IMR-90 (cell line): ENCODE results near the gene AHCYL2. TPM values are rescaled to one million over a fixed set of nuclear protein-coding genes. Genes with fewer than 3 reads are reported as not detected.

ENCODE experiments used
- ATAC-seq: fragments of 200-7000 bp; cut with Tn5 transposase; 2 replicates; pipeline ENCODE4 v1.9.1; 2020; ENCODE audit warnings: low read depth, mild to moderate bottlenecking, moderate library complexity
- BruUV-seq: library from RNA; stranded (reverse); fragments of 400-500 nt; replicated peaks from 2 replicates; lab custom pipeline; 2021; lab: Mats Ljungman, UMichigan
- CTCF ChIA-PET: fragments of 300-600 bp; formaldehyde crosslinking; extraction: SDS; loops from one replicate; lab custom pipeline; 2021; ENCODE audit warnings: antibody characterized with exemption; lab: Yijun Ruan, JAX
- POLR2A ChIA-PET: fragments of 300-600 bp; sonication (Branson Sonifier 250); formaldehyde crosslinking; loops from one replicate; lab custom pipeline; 2022; ENCODE audit warnings: antibody characterized with exemption; ENCODE audit not compliant: unreplicated experiment; lab: Charles Lee
- DNase-seq: peaks from one replicate; pipeline ENCODE4 v3.0.0; 2013
- H2AFZ ChIP-seq: replicated peaks from 2 replicates; pipeline ENCODE3; 2013; ENCODE audit warnings: low read length, mild to moderate bottlenecking; ENCODE audit not compliant: poor library complexity
- H2AK5ac ChIP-seq: 2 replicates; pipeline ENCODE4 v1.6.1; 2013; ENCODE audit warnings: low read depth, low read length, inconsistent platforms
- H2AK9ac ChIP-seq: replicated peaks from 2 replicates; pipeline ENCODE3; 2013; ENCODE audit warnings: mild to moderate bottlenecking, low read depth, low read length, moderate library complexity; ENCODE audit not compliant: poor library complexity
- H2BK120ac ChIP-seq: 2 replicates; pipeline ENCODE4 v1.6.1; 2013; ENCODE audit warnings: low read depth, low read length, inconsistent platforms
- H2BK15ac ChIP-seq: 3 replicates; pipeline ENCODE4 v1.6.1; 2013; ENCODE audit warnings: low read depth, low read length, inconsistent platforms
- H2BK20ac ChIP-seq: 2 replicates; pipeline ENCODE4 v1.6.1; 2013; ENCODE audit warnings: low read depth, mild to moderate bottlenecking, inconsistent platforms, low read length, moderate library complexity
- H2BK5ac ChIP-seq: 2 replicates; pipeline ENCODE4 v1.6.1; 2013; ENCODE audit warnings: mild to moderate bottlenecking, low read depth, low read length, inconsistent platforms; ENCODE audit not compliant: poor library complexity, severe bottlenecking
- H3K14ac ChIP-seq: replicated peaks from 2 replicates; pipeline ENCODE4 v1.6.1; 2013; ENCODE audit warnings: low read depth, low read length, inconsistent platforms
- H3K18ac ChIP-seq: 2 replicates; pipeline ENCODE4 v1.6.1; 2013; ENCODE audit warnings: low read depth, low read length, control low read depth
- H3K23ac ChIP-seq: 2 replicates; pipeline ENCODE4 v1.6.1; 2013; ENCODE audit warnings: low read depth, low read length, inconsistent platforms
- H3K27ac ChIP-seq: 2 replicates; pipeline ENCODE4 v1.5.1; 2013; ENCODE audit warnings: mild to moderate bottlenecking, control low read depth, low read length; ENCODE audit not compliant: insufficient read depth
- H3K27me3 ChIP-seq: 2 replicates; pipeline ENCODE4 v1.6.1; 2013; ENCODE audit warnings: low read length; ENCODE audit not compliant: control insufficient read depth, insufficient read depth
- H3K36me3 ChIP-seq: 2 replicates; pipeline ENCODE4 v1.6.1; 2013; ENCODE audit warnings: low read length, mixed read lengths; ENCODE audit not compliant: control insufficient read depth, insufficient read depth
- H3K4ac ChIP-seq: 2 replicates; pipeline ENCODE4 v1.6.1; 2013; ENCODE audit warnings: low read depth, low read length, inconsistent platforms
- H3K4me1 ChIP-seq: 2 replicates; pipeline ENCODE4 v1.6.1; 2013; ENCODE audit warnings: low read length, mixed read lengths; ENCODE audit not compliant: control insufficient read depth, insufficient read depth
- H3K4me2 ChIP-seq: 2 replicates; pipeline ENCODE4 v1.6.1; 2013; ENCODE audit warnings: low read depth, mild to moderate bottlenecking, control low read depth, low read length, moderate library complexity
- H3K4me3 ChIP-seq: 2 replicates; pipeline ENCODE4 v1.5.1; 2013; ENCODE audit warnings: low read depth, mild to moderate bottlenecking, control low read depth, low read length, moderate library complexity; ENCODE audit not compliant: insufficient read depth
- H3K56ac ChIP-seq: 2 replicates; pipeline ENCODE4 v1.6.1; 2013; ENCODE audit warnings: low read length, inconsistent platforms; ENCODE audit not compliant: insufficient read depth; ENCODE audit errors: extremely low read depth
- H3K79me1 ChIP-seq, 2 experiments: 2 replicates each; pipeline ENCODE4 v1.6.1; 2013; ENCODE audit warnings: low read length in 2 of 2, inconsistent platforms in 1 of 2, low read depth in 1 of 2
- H3K9ac ChIP-seq: 2 replicates; pipeline ENCODE4 v1.6.1; 2013; ENCODE audit warnings: low read depth, low read length, control low read depth
- H3K9me1 ChIP-seq: 2 replicates; pipeline ENCODE4 v1.6.1; 2013; ENCODE audit warnings: low read length, inconsistent platforms; ENCODE audit not compliant: insufficient read depth
- H3K9me3 ChIP-seq: 2 replicates; pipeline ENCODE4 v1.6.1; 2013; ENCODE audit warnings: low read length; ENCODE audit not compliant: control insufficient read depth, insufficient read depth
- H4K20me1 ChIP-seq: 2 replicates; pipeline ENCODE4 v1.6.1; 2013; ENCODE audit warnings: low read length, inconsistent platforms; ENCODE audit not compliant: insufficient read depth
- H4K5ac ChIP-seq: 2 replicates; pipeline ENCODE4 v1.6.1; 2013; ENCODE audit warnings: mild to moderate bottlenecking, low read depth, low read length, control low read depth
- H4K8ac ChIP-seq, 2 experiments: 2 replicates each; pipeline ENCODE4 v1.6.1; 2013; ENCODE audit warnings: low read depth in 2 of 2, low read length in 2 of 2, control low read depth in 1 of 2, inconsistent platforms in 1 of 2
- H4K91ac ChIP-seq: 2 replicates; pipeline ENCODE4 v1.6.1; 2013; ENCODE audit warnings: low read depth, low read length, inconsistent platforms; ENCODE audit not compliant: insufficient read depth
- CEBPB ChIP-seq: IDR thresholded peaks from 2 replicates; pipeline ENCODE4 v1.6.1; 2012; ENCODE audit warnings: low read depth, low read length, improper control_type of control experiment
- POLR2A ChIP-seq: IDR thresholded peaks from 2 replicates; pipeline ENCODE4 v1.6.1; 2012; ENCODE audit warnings: mild to moderate bottlenecking, low read depth, low read length
- RAD21 ChIP-seq: IDR thresholded peaks from 2 replicates; pipeline ENCODE4 v1.6.1; 2012; ENCODE audit warnings: low read length, improper control_type of control experiment
- RCOR1 ChIP-seq: IDR thresholded peaks from 2 replicates; pipeline ENCODE4 v1.6.1; 2012; ENCODE audit warnings: mild to moderate bottlenecking, low read length, improper control_type of control experiment; ENCODE audit not compliant: insufficient replicate concordance
- WGBS, 2 experiments: methylation state at CpG; one replicate each; pipeline versions ENCODE4 v1.1.5 to v1.1.7; 2013; ENCODE audit warnings: missing lambda C conversion rate in 2 of 2; ENCODE audit not compliant: insufficient read length in 1 of 2; ENCODE audit errors: extremely low coverage in 2 of 2; 5-methylcytosine and 5-hydroxymethylcytosine counted together
- dilution Hi-C: fragments of 300-500 bp; cut with HindIII; formaldehyde crosslinking; loops from one replicate; pipeline ENCODE4 v1.14.3; 2018; ENCODE audit warnings: low sequenced_read_pairs; ENCODE audit not compliant: unreplicated experiment
- in situ Hi-C: fragments of 300-500 bp; cut with MboI; formaldehyde crosslinking; loops from 3 replicates; pipeline ENCODE4 v1.14.3; 2019; ENCODE audit warnings: low sequenced_read_pairs, inconsistent platforms, mixed read lengths
- intact Hi-C: fragments of 100-400 bp; cut with micrococcal nuclease; formaldehyde crosslinking; loops from 2 replicates; pipeline ENCODE4 v1.10.0; 2022
- polyA plus RNA-seq, 3 experiments: library from polyadenylated mRNA; depleted of rRNA; stranded (reverse); fragments of >200 nt; gene quantifications; 2 replicates each; pipeline ENCODE4 v1.2.3, GENCODE V29; 2012; ENCODE audit warnings: low replicate concordance in 1 of 3
- total RNA-seq: library from RNA; depleted of rRNA; stranded (reverse); fragments of >200 nt; gene quantifications from 2 replicates; pipeline ENCODE4 v1.2.3, GENCODE V29; 2012

The AHCYL2 gene
- total and polyA plus RNA-seq, 2 of the 4 experiments (the other 2 are of a cell fraction) = 5.7 to 7.6 TPM

GRCh38 chr7:129401228-129401966 lies 176.6 kb downstream of the AHCYL2 start:
- no peak overlapping the region for H2BK20ac ChIP-seq
- no peak overlapping the region for H3K4me3 ChIP-seq
- no peaks in the 10 kb centered on the region for H4K20me1 ChIP-seq
- ATAC-seq (peak; percentile 72), DNase-seq (no peak)
- no peaks in the 10 kb centered on the region for H3K79me1 ChIP-seq
- no peak overlapping the region for H3K18ac ChIP-seq
- no peaks in the 10 kb centered on the region for H3K9me3 ChIP-seq
- no peak overlapping the region for H2AFZ ChIP-seq
- no peak overlapping the region for H2BK15ac ChIP-seq
- H4K8ac ChIP-seq = no peak overlapping the region
- ChIA-PET POLR2A (no interaction called here), CTCF (interaction anchor here (1.1 to 1.4 kb wide), 4 partner anchors 12 to 238 kb away, joined by 3 to 4 read pairs (median 3); no protein-coding TSS in a partner anchor)
- no peak overlapping the region for H3K4me2 ChIP-seq
- H3K14ac ChIP-seq = no peak overlapping the region
- H3K27ac ChIP-seq = no peak overlapping the region
- no peaks in the 10 kb centered on the region for H3K36me3 ChIP-seq
- H2BK120ac ChIP-seq = no peak overlapping the region
- H3K56ac ChIP-seq = no peak overlapping the region
- WGBS, 2 experiments = no CpG with 5 or more reads among the region's 1 CpG
- intact Hi-C loops = no loop called here
- H4K5ac ChIP-seq = no peak overlapping the region
- no peak overlapping the region for H3K23ac ChIP-seq
- peaks cover 5% of the 10 kb centered on the region for H3K4me1 ChIP-seq
- H4K91ac ChIP-seq = no peak overlapping the region
- no TSS peak for BruUV-seq
- H3K27me3 ChIP-seq = no peaks in the 10 kb centered on the region
- TF ChIP-seq POLR2A (no peak), RCOR1 (no peak), CEBPB (no peak), RAD21 (no peak)
- H3K9me1 ChIP-seq = no peaks in the 10 kb centered on the region
- no peak overlapping the region for H3K4ac ChIP-seq
- H2AK5ac ChIP-seq = no peak overlapping the region
- no peak overlapping the region for H3K9ac ChIP-seq
- in situ Hi-C loops = no loop called here
- H2AK9ac ChIP-seq = no peak overlapping the region
- dilution Hi-C loops = no loop called here
- H2BK5ac ChIP-seq = no peak overlapping the region
